H1 (cell line): ENCODE results near the gene TSPEAR. TPM values are rescaled to one million over a fixed set of nuclear protein-coding genes. Genes with fewer than 3 reads are reported as not detected.

Experiments used
- MAFK ChIP-seq: IDR thresholded peaks from 2 replicates; pipeline ENCODE4 v1.6.1; 2012; ENCODE audit warnings: low read depth, mild to moderate bottlenecking, improper control_type of control experiment, low read length
- PHF8 ChIP-seq: fragments of 200-600 bp; sonication (generic); conservative IDR thresholded peaks from 2 replicates; pipeline ENCODE4 v1.7.1; 2012; ENCODE audit warnings: low read depth, mild to moderate bottlenecking, inconsistent platforms, low read length, moderate library complexity
- POU5F1 ChIP-seq: IDR thresholded peaks from 2 replicates; pipeline ENCODE4 v1.6.1; 2011; ENCODE audit warnings: low read depth, mild to moderate bottlenecking, low read length, moderate library complexity
- RNF2 ChIP-seq: fragments of 200-900, 300-1000 bp; sonication (generic); IDR thresholded peaks from 2 replicates; pipeline ENCODE4 v1.7.1; 2016; ENCODE audit warnings: borderline replicate concordance, low read depth, mild to moderate bottlenecking, antibody characterized with exemption, low read length; ENCODE audit not compliant: poor library complexity, severe bottlenecking; ENCODE audit errors: missing control alignments
- TAF1 ChIP-seq: IDR thresholded peaks from 2 replicates; pipeline ENCODE4 v1.6.1; 2011; ENCODE audit warnings: mild to moderate bottlenecking, low read depth, low read length
- TCF12 ChIP-seq: IDR thresholded peaks from 2 replicates; pipeline ENCODE4 v1.6.1; 2011; ENCODE audit warnings: low read depth, mild to moderate bottlenecking, low read length
- polyA plus RNA-seq, 7 experiments: library from polyadenylated mRNA; depleted of rRNA in 3 of 7; stranded (reverse) in 5 of 7; unstranded in 2 of 7; fragments of >200 nt in 5 of 7; fragments of 200-250 nt in 2 of 7; gene quantifications; 1 replicate in 5 of 7; 2 replicates in 1 of 7; 4 replicates in 1 of 7; pipeline versions ENCODE4 v1.2.1 to v1.2.3, GENCODE V29; 2011 to 2013; ENCODE audit warnings: missing spikeins in 2 of 7, mixed read lengths in 2 of 7
- total RNA-seq: library from RNA; stranded (reverse); fragmentation: NEBNext Ultra II Directional; extraction: Animal tissue kit (Norgen Biotek cat#: 25700); gene quantifications from 2 replicates; pipeline ENCODE4 v1.2.1, GENCODE V29; 2021

The TSPEAR gene
- total and polyA plus RNA-seq, 2 of the 8 experiments (the other 6 are each of a cell fraction or from before 2014, with no cell fraction given): 0.58 to 0.89 TPM

DNA sequence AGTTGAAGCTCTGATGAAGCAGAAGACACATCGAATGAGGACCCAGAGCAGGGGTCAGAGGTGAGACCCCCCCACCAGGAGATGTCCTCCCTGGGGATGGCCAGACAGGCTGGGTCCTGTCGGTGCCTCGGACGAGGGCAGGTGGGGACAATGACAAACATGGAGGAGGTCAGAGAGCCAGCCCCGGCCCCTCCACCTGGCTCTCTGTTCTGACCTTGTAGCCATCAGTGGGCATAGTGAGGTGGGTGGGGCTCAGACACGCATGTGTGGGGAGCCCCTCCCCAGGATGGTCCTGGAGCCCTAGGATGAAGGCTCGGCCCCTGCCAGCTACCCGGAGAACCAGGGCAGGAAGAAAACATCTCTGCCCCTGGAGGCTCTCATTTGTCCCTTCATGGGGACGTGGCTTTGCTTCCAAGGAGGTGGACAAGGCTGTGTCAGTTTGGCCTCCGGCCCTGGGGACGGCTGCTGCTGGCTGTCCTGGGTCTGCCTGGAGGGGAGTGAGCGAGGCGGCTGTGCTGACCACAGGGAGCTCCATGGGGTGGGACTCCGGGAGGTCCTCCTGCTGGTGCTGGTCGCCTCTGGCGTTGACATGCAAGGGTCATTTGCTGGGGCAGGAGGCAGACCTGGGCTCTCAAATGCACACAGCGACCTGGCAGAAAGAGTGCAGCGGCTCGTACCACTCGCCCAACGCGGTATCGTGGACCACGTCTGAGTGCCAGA lies 121.6 kb downstream of the TSPEAR start (continued):
- TF ChIP-seq RNF2 (no peak), POU5F1 (no peak), TCF12 (no peak), TAF1 (no peak), PHF8 (no peak), MAFK (no peak)
